Measurements from ENCODE around the gene PRG3. TPM values are rescaled to one million over a fixed set of nuclear protein-coding genes. Genes with fewer than 3 reads are reported as not detected.
A peak's percentile ranks its signal among the peaks of the same experiment; 100 is the strongest.

Gene PRG3
- total RNA-seq, 1 experiment from 2014 or later, result not detected

- peaks cover 17% of the 10 kb centered on the region for H3K27me3 Mint-ChIP-seq (ENCODE audit: low read depth)
- no peaks in the 10 kb centered on the region for H3K36me3 Mint-ChIP-seq
- TF ChIP-seq AFF4 (CRISPR knock-in tag; IDR thresholded peaks at IDR 0.05; ENCODE audit: borderline replicate concordance) (no peak), E2F1 (CRISPR knock-in tag; IDR thresholded peaks at IDR 0.05) (no peak)
- POLR2A ChIA-PET, result no interaction called here
- peaks cover 6% of the 10 kb centered on the region for H3K9me3 Mint-ChIP-seq
- H3K4me1 Mint-ChIP-seq, result peaks cover 2% of the 10 kb centered on the region; the same call in 1 of the 2 replicates
- no peak overlapping the region for H3K4me3 Mint-ChIP-seq
- no peak for DNase-seq (ENCODE audit: low spot score)
- no peak for ATAC-seq
- CTCF ChIA-PET, result interaction anchor here (1.1 kb wide), 1 partner anchor 8 kb away, joined by 3 read pairs; no protein-coding TSS in a partner anchor
- H3K27ac Mint-ChIP-seq, result no peak overlapping the region
These were observed 7.8 kb downstream of the PRG3 start for GRCh38 chr11:57373146-57373545.

- Mint-ChIP-seq H3K9me3 (peaks cover 6% of the 10 kb centered on the region), H3K36me3 (no peaks in the 10 kb centered on the region), H3K4me1 (peaks cover 10% of the 10 kb centered on the region), H3K27me3 (ENCODE audit: low read depth) (peaks cover 4% of the 10 kb centered on the region), H3K27ac (no peak overlapping the region), H3K4me3 (no peak overlapping the region)
- ChIA-PET POLR2A (no interaction called here), CTCF (interaction anchor here (0.7 to 1.4 kb wide), 4 partner anchors 11 to 86 kb away, joined by 3 to 4 read pairs (median 4); no protein-coding TSS in a partner anchor)
- DNase-seq (ENCODE audit: low spot score) (no peak), ATAC-seq (no peak)
- TF ChIP-seq MLX (CRISPR knock-in tag; IDR thresholded peaks at IDR 0.05) (no peak), CTCF (IDR thresholded peaks at IDR 0.05) (no peak)
These were observed 10.0 kb downstream of the PRG3 start for GRCh38 chr11:57370941-57371340.

- DNase-seq (ENCODE audit: low spot score) (no peak), ATAC-seq (no peak)
- TF ChIP-seq GABPB1 (CRISPR knock-in tag; IDR thresholded peaks at IDR 0.05) (no peak), PRRX2 (CRISPR knock-in tag; IDR thresholded peaks at IDR 0.05) (no peak), IRF2 (CRISPR knock-in tag; IDR thresholded peaks at IDR 0.05; ENCODE audit: borderline replicate concordance, low read depth) (no peak), ZNF671 (CRISPR knock-in tag; IDR thresholded peaks at IDR 0.05) (no peak), IRF1 (CRISPR knock-in tag; IDR thresholded peaks at IDR 0.05) (no peak)
- CTCF ChIA-PET, result interaction anchor here (1.4 kb wide), 2 partner anchors 11 to 25 kb away, joined by 4 read pairs; no protein-coding TSS in a partner anchor
- Mint-ChIP-seq H3K4me3 (no peak overlapping the region), H3K9me3 (peaks cover 6% of the 10 kb centered on the region), H3K4me1 (peaks cover 17% of the 10 kb centered on the region), H3K27me3 (ENCODE audit: low read depth) (peaks cover 4% of the 10 kb centered on the region), H3K27ac (no peak overlapping the region), H3K36me3 (no peaks in the 10 kb centered on the region)
- POLR2A ChIA-PET, result no interaction called here
These were observed 10.7 kb downstream of the PRG3 start for GRCh38 chr11:57370251-57370650.

GRCh38 chr11:57368845-57369232, 12.1 kb downstream of the PRG3 start:
- peak overlapping the region; percentile 19; the same call in 1 of the 2 replicates for H3K27ac Mint-ChIP-seq
- CTCF ChIA-PET, result interaction anchor here (1.0 to 1.2 kb wide), 2 partner anchors 12 to 23 kb away, joined by 3 to 4 read pairs; no protein-coding TSS in a partner anchor
- TF ChIP-seq ATF1 (CRISPR knock-in tag; IDR thresholded peaks at IDR 0.05), result no peak
- no peak for TF ChIP-seq ETV6 (CRISPR knock-in tag; IDR thresholded peaks at IDR 0.05)
- no peak for TF ChIP-seq OVOL2 (CRISPR knock-in tag; IDR thresholded peaks at IDR 0.05; ENCODE audit: borderline replicate concordance)
- no peak for TF ChIP-seq CTCF (IDR thresholded peaks at IDR 0.05)
- TF ChIP-seq SOX15 (CRISPR knock-in tag; IDR thresholded peaks at IDR 0.05), result no peak
- no peak for TF ChIP-seq ATF3 (CRISPR knock-in tag; conservative IDR thresholded peaks at IDR 0.05)
- TF ChIP-seq NFE2L1 (CRISPR knock-in tag; IDR thresholded peaks at IDR 0.05), result no peak
- no peak for TF ChIP-seq MAX (CRISPR knock-in tag; IDR thresholded peaks at IDR 0.05)
- no peak for TF ChIP-seq FOXP1 (CRISPR knock-in tag; IDR thresholded peaks at IDR 0.05; ENCODE audit: borderline replicate concordance)

More at GRCh38 chr11:57368845-57369232, 12.1 kb downstream of the PRG3 start:
- no peak for DNase-seq (ENCODE audit: low spot score)
- POLR2A ChIA-PET, result no interaction called here
- no peak for ATAC-seq
- H3K4me1 Mint-ChIP-seq, result peaks cover 24% of the 10 kb centered on the region
- H3K9me3 Mint-ChIP-seq, result peaks cover 4% of the 10 kb centered on the region
- H3K27me3 Mint-ChIP-seq (ENCODE audit: low read depth), result peaks cover under 1% of the 10 kb centered on the region; the same call in 1 of the 2 replicates
- no peaks in the 10 kb centered on the region for H3K36me3 Mint-ChIP-seq
- no peak overlapping the region for H3K4me3 Mint-ChIP-seq

Data from WTC11 (cell line).